Measurements from ENCODE around the gene NIPAL4.

The NIPAL4 gene

GRCh38 chr5:157496864-157497263, 36.9 kb downstream of the NIPAL4 start:
- Histone ChIP-seq H3K9ac (no peak overlapping the region), H2AFZ (no peak overlapping the region), H3K9me3 (ENCODE audit: control insufficient read depth, low read length) (no peaks in the 10 kb centered on the region), H3K4me3 (ENCODE audit: low read depth, low read length) (no peak overlapping the region), H3K4me2 (ENCODE audit: low read length) (no peak overlapping the region), H3K79me2 (no peaks in the 10 kb centered on the region), H3K27me3 (ENCODE audit: control insufficient read depth, insufficient read depth, low read length) (no peaks in the 10 kb centered on the region), H3K36me3 (ENCODE audit: control insufficient read depth, insufficient read depth, low read length) (no peaks in the 10 kb centered on the region), H3K4me1 (no peaks in the 10 kb centered on the region), H3K27ac (no peak overlapping the region)
- no peak for TF ChIP-seq CTCF (IDR thresholded peaks at IDR 0.05)

DNA sequence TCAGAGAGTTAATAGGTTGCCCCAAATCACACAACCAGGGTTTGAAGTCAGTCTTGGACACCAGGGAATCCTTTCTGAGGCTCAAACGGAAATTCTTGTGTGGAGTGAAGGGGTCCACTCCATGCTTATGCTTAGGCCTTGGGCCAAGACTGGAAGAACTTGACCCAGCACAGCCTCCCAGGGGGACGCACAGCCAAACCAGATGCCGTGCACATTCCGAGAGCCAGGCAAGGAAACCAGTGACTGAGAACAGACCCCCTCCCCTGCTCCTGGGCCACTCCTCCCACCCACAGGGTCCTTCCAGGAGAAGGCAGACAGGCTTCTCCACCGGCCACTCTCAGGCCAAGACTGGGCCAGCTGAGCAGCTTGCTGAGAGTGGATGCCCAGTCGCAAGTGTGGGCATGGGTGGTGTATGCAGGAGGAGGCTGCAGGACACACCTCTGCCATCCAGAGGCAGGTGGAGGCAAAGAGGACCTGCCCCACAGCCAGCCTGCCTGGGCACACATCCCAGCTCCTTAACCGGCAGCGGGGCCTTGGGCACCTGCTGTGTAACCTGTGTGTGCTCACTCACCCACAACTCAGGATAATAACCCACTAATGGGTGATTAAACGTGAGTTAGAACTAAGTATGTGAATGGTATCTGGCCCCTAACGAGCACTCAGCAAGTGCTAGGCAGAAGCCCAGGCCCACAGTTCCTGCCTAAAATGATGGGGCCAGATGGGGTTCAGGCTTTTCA, 38.0 kb downstream of the NIPAL4 start:
- TF ChIP-seq CTCF (IDR thresholded peaks at IDR 0.05), result no peak
- H3K9ac ChIP-seq, result no peak overlapping the region
- no peaks in the 10 kb centered on the region for H3K27me3 ChIP-seq (ENCODE audit: control insufficient read depth, insufficient read depth, low read length)
- no peaks in the 10 kb centered on the region for H3K4me1 ChIP-seq
- no peak overlapping the region for H3K4me3 ChIP-seq (ENCODE audit: low read depth, low read length)
- no peak overlapping the region for H3K4me2 ChIP-seq (ENCODE audit: low read length)
- H3K27ac ChIP-seq, result no peak overlapping the region
- H3K79me2 ChIP-seq, result no peaks in the 10 kb centered on the region
- H3K9me3 ChIP-seq (ENCODE audit: control insufficient read depth, low read length), result no peaks in the 10 kb centered on the region
- no peak overlapping the region for H2AFZ ChIP-seq
- H3K36me3 ChIP-seq (ENCODE audit: control insufficient read depth, insufficient read depth, low read length), result no peaks in the 10 kb centered on the region

DNA sequence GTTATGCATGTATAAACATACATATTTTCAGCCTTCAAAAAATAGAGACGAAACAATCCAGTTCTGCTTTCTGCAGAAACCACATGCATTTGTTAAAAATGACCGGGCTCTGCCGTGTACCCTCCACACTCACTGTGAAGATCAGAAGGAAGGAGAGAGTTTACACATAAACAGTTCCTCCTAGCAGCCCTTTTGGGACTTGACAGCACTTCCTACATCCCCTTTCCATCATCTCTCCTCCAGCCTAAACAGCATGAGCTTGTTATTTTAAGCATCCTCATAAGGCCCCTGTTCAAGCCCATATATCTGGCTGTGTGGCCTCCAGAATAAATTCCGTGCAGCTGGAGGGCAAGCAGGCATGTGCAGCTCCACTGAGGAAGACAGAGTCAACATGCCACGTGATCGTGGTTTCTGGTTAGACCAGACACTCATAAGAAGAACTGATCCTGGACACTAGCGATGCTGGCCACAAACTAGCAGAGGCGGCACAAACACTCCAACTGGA, 42.2 kb downstream of the NIPAL4 start:
- H3K9ac ChIP-seq, result no peak overlapping the region
- H2AFZ ChIP-seq, result no peak overlapping the region
- no peaks in the 10 kb centered on the region for H3K4me1 ChIP-seq
- no peaks in the 10 kb centered on the region for H3K79me2 ChIP-seq
- H3K27ac ChIP-seq, result no peak overlapping the region
- no peak overlapping the region for H3K4me3 ChIP-seq (ENCODE audit: low read depth, low read length)
- H3K36me3 ChIP-seq (ENCODE audit: control insufficient read depth, insufficient read depth, low read length), result no peaks in the 10 kb centered on the region
- no peaks in the 10 kb centered on the region for H3K27me3 ChIP-seq (ENCODE audit: control insufficient read depth, insufficient read depth, low read length)
- no peak overlapping the region for H3K4me2 ChIP-seq (ENCODE audit: low read length)
- TF ChIP-seq CTCF (IDR thresholded peaks at IDR 0.05), result no peak
- no peaks in the 10 kb centered on the region for H3K9me3 ChIP-seq (ENCODE audit: control insufficient read depth, low read length)

DNA sequence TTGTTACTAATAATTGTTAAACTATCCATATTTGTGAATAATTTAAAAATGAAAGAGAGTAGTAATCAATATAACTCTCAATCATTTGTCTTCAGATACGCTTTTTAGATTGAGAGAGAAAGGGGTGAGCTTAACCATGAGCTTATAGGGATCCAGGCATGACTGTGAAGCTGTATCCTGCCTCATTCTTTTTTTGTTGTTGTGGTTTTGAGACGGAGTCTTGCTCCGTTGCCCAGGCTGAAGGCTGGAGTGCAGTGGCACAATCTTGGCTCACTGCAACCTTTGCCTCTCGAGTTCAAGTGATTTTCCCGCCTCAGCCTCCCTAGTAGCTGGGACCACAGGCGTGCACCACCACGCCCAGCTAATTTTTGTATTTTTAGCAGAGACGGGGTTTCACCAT, 44.0 kb downstream of the NIPAL4 start:
- H3K9ac ChIP-seq, result no peak overlapping the region
- no peak overlapping the region for H2AFZ ChIP-seq
- no peak for TF ChIP-seq CTCF (IDR thresholded peaks at IDR 0.05)
- no peak overlapping the region for H3K4me3 ChIP-seq (ENCODE audit: low read depth, low read length)
- no peaks in the 10 kb centered on the region for H3K4me1 ChIP-seq
- no peaks in the 10 kb centered on the region for H3K36me3 ChIP-seq (ENCODE audit: control insufficient read depth, insufficient read depth, low read length)
- no peaks in the 10 kb centered on the region for H3K79me2 ChIP-seq
- H3K4me2 ChIP-seq (ENCODE audit: low read length), result no peak overlapping the region
- no peaks in the 10 kb centered on the region for H3K9me3 ChIP-seq (ENCODE audit: control insufficient read depth, low read length)
- no peak overlapping the region for H3K27ac ChIP-seq
- no peaks in the 10 kb centered on the region for H3K27me3 ChIP-seq (ENCODE audit: control insufficient read depth, insufficient read depth, low read length)

DNA sequence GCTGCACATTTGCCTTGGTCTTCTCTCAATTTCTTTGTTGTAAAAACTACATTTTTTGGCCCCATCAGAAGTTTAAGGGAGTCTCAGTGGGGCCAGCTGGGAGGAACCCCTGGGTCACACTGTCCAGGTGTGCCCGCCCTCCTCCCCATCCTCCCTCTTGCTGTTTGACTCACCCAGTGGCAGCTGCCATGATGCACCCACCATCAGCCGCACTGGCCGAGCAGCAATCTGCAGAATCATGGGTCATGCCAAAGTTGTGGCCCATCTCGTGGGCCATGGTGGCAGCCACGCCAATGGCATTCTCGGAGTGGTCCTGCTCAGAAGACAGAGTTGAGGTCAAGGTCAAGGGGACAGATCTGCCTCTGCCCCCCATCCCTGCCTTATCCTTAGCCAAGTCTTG, 45.5 kb downstream of the NIPAL4 start:
- no peaks in the 10 kb centered on the region for H3K9me3 ChIP-seq (ENCODE audit: control insufficient read depth, low read length)
- no peaks in the 10 kb centered on the region for H3K4me1 ChIP-seq
- H3K36me3 ChIP-seq (ENCODE audit: control insufficient read depth, insufficient read depth, low read length), result no peaks in the 10 kb centered on the region
- no peak overlapping the region for H2AFZ ChIP-seq
- H3K79me2 ChIP-seq, result no peaks in the 10 kb centered on the region
- H3K27ac ChIP-seq, result no peak overlapping the region
- no peak overlapping the region for H3K4me3 ChIP-seq (ENCODE audit: low read depth, low read length)
- no peak overlapping the region for H3K4me2 ChIP-seq (ENCODE audit: low read length)
- H3K9ac ChIP-seq, result no peak overlapping the region
- no peaks in the 10 kb centered on the region for H3K27me3 ChIP-seq (ENCODE audit: control insufficient read depth, insufficient read depth, low read length)
- no peak for TF ChIP-seq CTCF (IDR thresholded peaks at IDR 0.05)

Measured in parathyroid adenoma (tissue), 2 donors.